Measurements from ENCODE around the gene RBFA.

The RBFA gene

DNA sequence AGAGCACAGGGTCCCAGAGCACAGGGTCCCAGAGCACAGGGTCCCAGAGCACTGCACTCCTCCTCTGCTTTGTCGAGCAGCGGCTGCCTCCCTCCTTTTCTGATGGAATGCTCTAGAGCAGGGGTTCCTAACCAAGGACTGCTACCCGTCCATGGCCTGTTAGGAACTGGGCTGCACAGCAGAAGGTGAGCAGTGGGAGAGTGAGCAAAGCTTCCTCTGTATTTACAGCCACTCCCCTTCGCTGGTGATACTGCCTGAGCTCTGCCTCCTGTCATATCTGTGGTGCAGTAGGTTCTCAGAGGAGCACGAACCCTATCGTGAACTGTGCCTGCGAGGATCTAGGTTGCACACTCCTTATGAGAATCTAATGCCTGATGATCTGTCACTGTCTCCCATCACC is 41.7 kb downstream of the RBFA start:
- no peak for DNase-seq

DNA sequence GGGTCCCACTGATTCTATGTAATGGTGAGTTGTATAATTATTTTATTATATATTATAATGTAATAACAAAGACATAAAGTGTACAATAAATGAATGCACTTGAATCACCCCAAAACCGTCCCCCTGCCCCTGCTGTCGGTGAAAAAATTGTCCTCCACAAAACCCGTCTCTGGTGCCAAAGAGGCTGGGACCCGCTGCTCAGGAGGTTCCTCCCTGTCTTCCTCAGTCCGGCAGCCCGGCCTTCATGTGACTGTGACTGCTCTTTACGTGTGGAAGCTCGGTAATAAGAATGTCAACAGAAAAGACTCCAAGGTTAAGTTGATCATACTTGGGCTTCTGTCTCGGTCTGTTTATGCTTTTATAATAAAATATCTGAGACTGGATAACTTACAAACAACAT is 42.1 kb downstream of the RBFA start:
- DNase-seq, result no peak

DNA sequence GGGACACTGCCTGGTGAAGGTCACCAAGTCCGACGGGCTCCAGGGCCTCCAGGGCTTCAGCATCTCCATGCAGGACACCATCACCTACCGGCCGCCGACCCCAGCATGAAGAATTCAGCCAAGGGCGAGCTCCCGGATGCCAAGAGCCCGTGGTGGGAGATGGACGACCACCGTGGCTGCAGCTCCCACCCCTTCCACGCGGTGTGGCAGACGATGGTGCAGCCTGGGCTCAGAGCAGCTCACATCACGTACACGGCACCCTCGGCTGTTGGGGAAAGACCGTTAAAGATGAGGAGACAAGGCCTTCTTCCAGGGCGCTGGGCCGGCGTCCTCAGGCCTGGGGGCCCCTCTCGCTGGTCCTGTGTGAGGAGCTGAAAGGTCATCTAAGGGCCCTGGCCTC is 43.6 kb downstream of the RBFA start:
- DNase-seq, result no peak

Measured in T-helper 1 cell (primary cell).